Fibroblast of mammary gland (primary cell): ENCODE results near the gene BMPR1B.
A peak's percentile ranks its signal among the peaks of the same experiment; 100 is the strongest.

Experiments
- DNase-seq: peaks from one replicate; pipeline ENCODE4 v3.0.0-alpha.2; 2010; ENCODE audit warnings: low read depth
- H3K4me3 ChIP-seq: 2 replicates; pipeline ENCODE4 v1.5.1; 2011; ENCODE audit warnings: low read depth, mild to moderate bottlenecking, low read length, moderate library complexity; ENCODE audit not compliant: control insufficient read depth
- CTCF ChIP-seq: conservative IDR thresholded peaks from 2 replicates; pipeline ENCODE4 v1.5.1; 2011; ENCODE audit warnings: low read depth, low read length, inconsistent platforms; ENCODE audit not compliant: control insufficient read depth, insufficient read depth

Gene BMPR1B

GRCh38 chr4:94741304-94741703 is 16.5 kb upstream of the BMPR1B start:
- DNase-seq = peak; percentile 24
- no peak overlapping the region for H3K4me3 ChIP-seq
- no peak for TF ChIP-seq CTCF

GRCh38 chr4:94743838-94744237 is 13.9 kb upstream of the BMPR1B start:
- TF ChIP-seq CTCF = no peak
- no peak for DNase-seq
- no peak overlapping the region for H3K4me3 ChIP-seq

GRCh38 chr4:94744850-94745249 is 12.9 kb upstream of the BMPR1B start:
- TF ChIP-seq CTCF = no peak
- no peak overlapping the region for H3K4me3 ChIP-seq
- DNase-seq = no peak

GRCh38 chr4:94746746-94747145 is 11.0 kb upstream of the BMPR1B start:
- no peak overlapping the region for H3K4me3 ChIP-seq
- TF ChIP-seq CTCF = peak; percentile 17
- DNase-seq = no peak

GRCh38 chr4:94758141-94758699 is 465 bp downstream of the BMPR1B start:
- DNase-seq = no peak
- H3K4me3 ChIP-seq = peak overlapping the region; percentile 44
- TF ChIP-seq CTCF = no peak

GRCh38 chr4:94758700-94759399 is 1.1 kb downstream of the BMPR1B start:
- H3K4me3 ChIP-seq = peak overlapping the region; percentile 44
- no peak for TF ChIP-seq CTCF
- DNase-seq = no peak
